Fibroblast of lung (primary cell): ENCODE measurements around the gene FGFBP3. TPM values are rescaled to one million over a fixed set of nuclear protein-coding genes. Genes with fewer than 3 reads are reported as not detected.

Source experiments
- DNase-seq, 2 donors: peaks; one replicate each; pipeline versions ENCODE4 v3.0.0 to v3.0.0-alpha.2; 2010; ENCODE audit warnings: low read depth in 2 of 2
- H2AFZ ChIP-seq: 2 replicates; pipeline ENCODE4 v1.5.1; 2012; ENCODE audit warnings: low read length, control low read depth, inconsistent platforms
- H3K27ac ChIP-seq: 2 replicates; pipeline ENCODE4 v1.5.1; 2011; ENCODE audit warnings: low read length, control low read depth; ENCODE audit not compliant: insufficient read depth
- H3K27me3 ChIP-seq: 2 replicates; pipeline ENCODE4 v1.5.1; 2011; ENCODE audit warnings: mild to moderate bottlenecking, low read length; ENCODE audit not compliant: control insufficient read depth, insufficient read depth
- H3K36me3 ChIP-seq: 2 replicates; pipeline ENCODE4 v1.5.1; 2011; ENCODE audit warnings: low read length; ENCODE audit not compliant: control insufficient read depth, insufficient read depth
- H3K4me1 ChIP-seq: 2 replicates; pipeline ENCODE4 v1.5.1; 2011; ENCODE audit warnings: low read length; ENCODE audit not compliant: control insufficient read depth, insufficient read depth; ENCODE audit errors: extremely low read depth
- H3K4me2 ChIP-seq: 2 replicates; pipeline ENCODE4 v1.5.1; 2011; ENCODE audit warnings: low read length, control low read depth; ENCODE audit not compliant: insufficient read depth; ENCODE audit errors: extremely low read depth
- H3K4me3 ChIP-seq, 4 experiments: fragments of 200-600 bp in 1 of 4; sonication (generic) in 1 of 4; replicated peaks in 1 of 4; 2 replicates each; pipeline ENCODE4 v1.5.1; 2011 to 2016; ENCODE audit warnings: low read length in 4 of 4, low read depth in 3 of 4, mild to moderate bottlenecking in 3 of 4, control low read depth in 2 of 4, inconsistent platforms in 1 of 4, mixed read lengths in 1 of 4; ENCODE audit not compliant: insufficient read depth in 1 of 4; ENCODE audit errors: control extremely low read depth in 1 of 4
- H3K79me2 ChIP-seq: 2 replicates; pipeline ENCODE4 v1.5.1; 2012; ENCODE audit warnings: mild to moderate bottlenecking, low read length, inconsistent platforms; ENCODE audit not compliant: control insufficient read depth, insufficient read depth
- H3K9ac ChIP-seq: 2 replicates; pipeline ENCODE4 v1.5.1; 2011; ENCODE audit warnings: mild to moderate bottlenecking, low read length, control low read depth; ENCODE audit not compliant: insufficient read depth
- H3K9me3 ChIP-seq: 2 replicates; pipeline ENCODE4 v1.5.1; 2012; ENCODE audit warnings: low read depth, low read length; ENCODE audit not compliant: control insufficient read depth, insufficient read depth
- H4K20me1 ChIP-seq: 2 replicates; pipeline ENCODE4 v1.5.1; 2011; ENCODE audit warnings: low read length; ENCODE audit not compliant: control insufficient read depth, insufficient read depth; ENCODE audit errors: extremely low read depth
- CTCF ChIP-seq, 2 donors: IDR thresholded peaks in 1 of 2; conservative IDR thresholded peaks in 1 of 2; 1 replicate in 1 of 2; 2 replicates in 1 of 2; pipeline ENCODE4 v1.5.1; 2011 to 2012; ENCODE audit warnings: low read length in 2 of 2, control low read depth in 1 of 2, inconsistent platforms in 1 of 2, low read depth in 1 of 2, mild to moderate bottlenecking in 1 of 2
- EZH2 ChIP-seq: IDR thresholded peaks from 2 replicates; pipeline ENCODE4 v1.5.1; 2012; ENCODE audit warnings: low read length, control low read depth, mild to moderate bottlenecking; ENCODE audit errors: missing control alignments
- polyA plus RNA-seq, 2 donors: library from polyadenylated mRNA; depleted of rRNA in 1 of 2; stranded (reverse) in 1 of 2; unstranded in 1 of 2; fragments of >200 nt; gene quantifications; 2 replicates each; pipeline ENCODE4 v1.2.1, GENCODE V29; 2011 to 2012; ENCODE audit warnings: missing spikeins in 1 of 2
- total RNA-seq: library from RNA; depleted of rRNA; stranded (reverse); fragments of >200 nt; gene quantifications from 2 replicates; pipeline ENCODE4 v1.2.1, GENCODE V29; 2014

The FGFBP3 gene
- total and polyA plus RNA-seq, 2 donors (not counting 1 experiment from before 2014, with no cell fraction given), result 0.25 to 0.50 TPM

GRCh38 chr10:91931526-91932190 lies 22.4 kb upstream of the FGFBP3 start:
- no peaks in the 10 kb centered on the region for H3K27me3 ChIP-seq
- no peaks in the 10 kb centered on the region for H3K9me3 ChIP-seq
- peaks cover 3% of the 10 kb centered on the region for H3K4me1 ChIP-seq
- peaks cover 2% of the 10 kb centered on the region for H3K36me3 ChIP-seq
- H2AFZ ChIP-seq, result no peak overlapping the region
- no peak overlapping the region for H3K27ac ChIP-seq
- peaks cover 62% of the 10 kb centered on the region for H3K79me2 ChIP-seq
- H3K9ac ChIP-seq, result no peak overlapping the region
- H3K4me3 ChIP-seq, result no peak overlapping the region
- TF ChIP-seq EZH2 (no peak), CTCF (conservative IDR thresholded peaks at IDR 0.05 in 1 of 2, IDR thresholded peaks at IDR 0.05 in 1 of 2; ENCODE audit: low read depth in 1 of 2, low read length in 2 of 2) (no peak)
- H3K4me2 ChIP-seq, result no peak overlapping the region
- H4K20me1 ChIP-seq, result no peaks in the 10 kb centered on the region
- no peak for DNase-seq

- DNase-seq, result peak in 1 of 2 donors; percentile 63
- H2AFZ ChIP-seq, result no peak overlapping the region
- no peak overlapping the region for H3K4me2 ChIP-seq
- H3K36me3 ChIP-seq, result peaks cover 2% of the 10 kb centered on the region
- no peak overlapping the region for H3K9ac ChIP-seq
- no peaks in the 10 kb centered on the region for H4K20me1 ChIP-seq
- TF ChIP-seq EZH2, result no peak
- TF ChIP-seq CTCF (conservative IDR thresholded peaks at IDR 0.05 in 1 of 2, IDR thresholded peaks at IDR 0.05 in 1 of 2; ENCODE audit: low read depth in 1 of 2, low read length in 2 of 2), result no peak
- no peak overlapping the region for H3K27ac ChIP-seq
- peaks cover 3% of the 10 kb centered on the region for H3K4me1 ChIP-seq
- no peak overlapping the region for H3K4me3 ChIP-seq
- peaks cover 65% of the 10 kb centered on the region for H3K79me2 ChIP-seq
- H3K9me3 ChIP-seq, result no peaks in the 10 kb centered on the region
- H3K27me3 ChIP-seq, result no peaks in the 10 kb centered on the region
These were observed 21.7 kb upstream of the FGFBP3 start for GRCh38 chr10:91930939-91931338.

- Histone ChIP-seq H3K9ac (no peak overlapping the region), H3K36me3 (no peaks in the 10 kb centered on the region), H2AFZ (no peak overlapping the region), H4K20me1 (no peaks in the 10 kb centered on the region), H3K4me1 (peaks cover 4% of the 10 kb centered on the region), H3K4me2 (peak overlapping the region; percentile 94), H3K27me3 (no peaks in the 10 kb centered on the region), H3K79me2 (peaks cover 56% of the 10 kb centered on the region), H3K4me3 (peak overlapping the region; percentile 78 to 95 (median 80)), H3K27ac (peak overlapping the region; percentile 93), H3K9me3 (no peaks in the 10 kb centered on the region)
- DNase-seq, result no peak
- TF ChIP-seq CTCF (conservative IDR thresholded peaks at IDR 0.05 in 1 of 2, IDR thresholded peaks at IDR 0.05 in 1 of 2; ENCODE audit: low read depth in 1 of 2, low read length in 2 of 2) (no peak), EZH2 (no peak)
These were observed 15.7 kb upstream of the FGFBP3 start for GRCh38 chr10:91925022-91925320.
